Astrocyte (in vitro differentiated cells and primary cell): ENCODE data around the gene ADAMTS17. TPM values are rescaled to one million over a fixed set of nuclear protein-coding genes. Genes with fewer than 3 reads are reported as not detected.
A peak's percentile ranks its signal among the peaks of the same experiment; 100 is the strongest.

Experiments used
- DNase-seq: peaks from one replicate; pipeline ENCODE4 v3.0.0-alpha.2; 2010; ENCODE audit warnings: low read depth
- FAIRE-seq: peaks from 2 replicates; lab custom pipeline; 2011; peaks lifted over from hg19 to GRCh38; lab: Jason Lieb, UNC
- H2AFZ ChIP-seq: 2 replicates; pipeline ENCODE4 v1.6.0; 2012; ENCODE audit warnings: low read depth, low read length, inconsistent platforms
- H3K27ac ChIP-seq: 2 replicates; pipeline ENCODE4 v1.5.1; 2011; ENCODE audit warnings: low read depth, low read length, inconsistent platforms
- H3K27me3 ChIP-seq: 2 replicates; pipeline ENCODE4 v1.6.0; 2011; ENCODE audit warnings: low read length, inconsistent platforms; ENCODE audit not compliant: insufficient read depth
- H3K36me3 ChIP-seq: 2 replicates; pipeline ENCODE4 v1.5.1; 2011; ENCODE audit warnings: low read length, inconsistent platforms; ENCODE audit not compliant: insufficient read depth
- H3K4me1 ChIP-seq: 2 replicates; pipeline ENCODE4 v1.5.1; 2011; ENCODE audit warnings: low read length, inconsistent platforms; ENCODE audit not compliant: insufficient read depth
- H3K4me2 ChIP-seq: 2 replicates; pipeline ENCODE4 v1.6.0; 2012; ENCODE audit warnings: low read length, inconsistent platforms
- H3K4me3 ChIP-seq: 2 replicates; pipeline ENCODE4 v1.5.1; 2011; ENCODE audit warnings: low read depth, mild to moderate bottlenecking, low read length, inconsistent platforms; ENCODE audit not compliant: insufficient read depth
- H3K79me2 ChIP-seq: 2 replicates; pipeline ENCODE4 v1.6.0; 2012; ENCODE audit warnings: mild to moderate bottlenecking, low read length, inconsistent platforms; ENCODE audit not compliant: insufficient read depth
- H3K9ac ChIP-seq: 2 replicates; pipeline ENCODE4 v1.6.0; 2012; ENCODE audit warnings: mild to moderate bottlenecking, low read length, inconsistent platforms
- H3K9me3 ChIP-seq: 2 replicates; pipeline ENCODE4 v1.5.1; 2012; ENCODE audit warnings: low read depth, mild to moderate bottlenecking, low read length, inconsistent platforms; ENCODE audit not compliant: insufficient read depth
- H4K20me1 ChIP-seq: 2 replicates; pipeline ENCODE4 v1.6.0; 2012; ENCODE audit warnings: low read length, inconsistent platforms; ENCODE audit not compliant: insufficient read depth
- H3K27ac Mint-ChIP-seq: one replicate; pipeline ENCODE4 v1.8.0; 2021; ENCODE audit warnings: mild to moderate bottlenecking, mixed read lengths; ENCODE audit not compliant: unreplicated experiment
- H3K27me3 Mint-ChIP-seq: one replicate; pipeline ENCODE4 v1.8.0; 2021; ENCODE audit warnings: low read depth, mixed read lengths; ENCODE audit not compliant: unreplicated experiment
- H3K36me3 Mint-ChIP-seq: one replicate; pipeline ENCODE4 v1.8.0; 2021; ENCODE audit warnings: low read depth, mixed read lengths; ENCODE audit not compliant: unreplicated experiment
- H3K4me1 Mint-ChIP-seq: one replicate; pipeline ENCODE4 v1.8.0; 2021; ENCODE audit warnings: low read depth, mixed read lengths; ENCODE audit not compliant: unreplicated experiment
- H3K4me3 Mint-ChIP-seq: one replicate; pipeline ENCODE4 v1.8.0; 2021; ENCODE audit warnings: mild to moderate bottlenecking, moderate library complexity, mixed read lengths; ENCODE audit not compliant: unreplicated experiment
- H3K9me3 Mint-ChIP-seq: one replicate; pipeline ENCODE4 v1.8.0; 2021; ENCODE audit warnings: mild to moderate bottlenecking, mixed read lengths; ENCODE audit not compliant: unreplicated experiment
- EZH2 ChIP-seq: IDR thresholded peaks from 2 replicates; pipeline ENCODE4 v1.6.1; 2012; ENCODE audit warnings: mild to moderate bottlenecking, low read length, inconsistent platforms; ENCODE audit not compliant: insufficient read depth
- total RNA-seq: library from RNA; stranded (reverse); gene quantifications from 2 replicates; pipeline ENCODE4 v1.2.1, GENCODE V29; 2021
- TF ChIP-seq, protein P1 (sequence below): IDR thresholded peaks from 2 replicates; pipeline ENCODE4 v1.5.1; 2011; ENCODE audit warnings: low read depth, mild to moderate bottlenecking, inconsistent platforms, low read length, moderate library complexity; ENCODE audit not compliant: insufficient read depth

Gene ADAMTS17
- total RNA-seq, 1 donor from 2014 or later: 0.27 TPM

DNA sequence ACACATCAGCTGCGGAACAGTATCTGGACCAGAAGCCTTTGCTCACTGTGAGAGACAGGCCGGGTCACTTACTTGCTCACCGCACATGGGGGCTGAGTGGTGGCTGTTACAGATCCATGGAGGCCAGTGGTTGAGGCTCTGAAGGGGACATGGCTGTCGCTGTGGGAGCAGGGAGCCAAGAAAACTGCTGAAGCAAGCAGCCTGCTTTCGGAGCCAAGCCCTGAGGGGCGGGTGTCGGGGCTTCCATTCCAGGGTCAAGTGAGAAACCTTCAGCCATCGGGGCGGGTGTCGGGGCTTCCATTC, 42.3 kb upstream of the ADAMTS17 start:
- Mint-ChIP-seq H3K4me1 (no peaks in the 10 kb centered on the region), H3K27me3 (peaks cover 2% of the 10 kb centered on the region), H3K36me3 (peaks cover 3% of the 10 kb centered on the region), H3K4me3 (no peak overlapping the region), H3K9me3 (peaks cover 20% of the 10 kb centered on the region), H3K27ac (no peak overlapping the region)
- DNase-seq: no peak
- no peaks in the 10 kb centered on the region for H3K36me3 ChIP-seq
- peaks cover 12% of the 10 kb centered on the region for H3K9me3 ChIP-seq
- H3K4me3 ChIP-seq: no peak overlapping the region
- FAIRE-seq: no peak
- no peak overlapping the region for H3K4me2 ChIP-seq
- no peak overlapping the region for H2AFZ ChIP-seq
- H4K20me1 ChIP-seq: no peaks in the 10 kb centered on the region
- H3K27ac ChIP-seq: no peak overlapping the region
- H3K79me2 ChIP-seq: no peaks in the 10 kb centered on the region
- no peaks in the 10 kb centered on the region for H3K27me3 ChIP-seq
- TF ChIP-seq EZH2: no peak
- TF ChIP-seq, protein P1, sequence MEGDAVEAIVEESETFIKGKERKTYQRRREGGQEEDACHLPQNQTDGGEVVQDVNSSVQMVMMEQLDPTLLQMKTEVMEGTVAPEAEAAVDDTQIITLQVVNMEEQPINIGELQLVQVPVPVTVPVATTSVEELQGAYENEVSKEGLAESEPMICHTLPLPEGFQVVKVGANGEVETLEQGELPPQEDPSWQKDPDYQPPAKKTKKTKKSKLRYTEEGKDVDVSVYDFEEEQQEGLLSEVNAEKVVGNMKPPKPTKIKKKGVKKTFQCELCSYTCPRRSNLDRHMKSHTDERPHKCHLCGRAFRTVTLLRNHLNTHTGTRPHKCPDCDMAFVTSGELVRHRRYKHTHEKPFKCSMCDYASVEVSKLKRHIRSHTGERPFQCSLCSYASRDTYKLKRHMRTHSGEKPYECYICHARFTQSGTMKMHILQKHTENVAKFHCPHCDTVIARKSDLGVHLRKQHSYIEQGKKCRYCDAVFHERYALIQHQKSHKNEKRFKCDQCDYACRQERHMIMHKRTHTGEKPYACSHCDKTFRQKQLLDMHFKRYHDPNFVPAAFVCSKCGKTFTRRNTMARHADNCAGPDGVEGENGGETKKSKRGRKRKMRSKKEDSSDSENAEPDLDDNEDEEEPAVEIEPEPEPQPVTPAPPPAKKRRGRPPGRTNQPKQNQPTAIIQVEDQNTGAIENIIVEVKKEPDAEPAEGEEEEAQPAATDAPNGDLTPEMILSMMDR: no peak
- H3K4me1 ChIP-seq: no peaks in the 10 kb centered on the region
- H3K9ac ChIP-seq: no peak overlapping the region

DNA sequence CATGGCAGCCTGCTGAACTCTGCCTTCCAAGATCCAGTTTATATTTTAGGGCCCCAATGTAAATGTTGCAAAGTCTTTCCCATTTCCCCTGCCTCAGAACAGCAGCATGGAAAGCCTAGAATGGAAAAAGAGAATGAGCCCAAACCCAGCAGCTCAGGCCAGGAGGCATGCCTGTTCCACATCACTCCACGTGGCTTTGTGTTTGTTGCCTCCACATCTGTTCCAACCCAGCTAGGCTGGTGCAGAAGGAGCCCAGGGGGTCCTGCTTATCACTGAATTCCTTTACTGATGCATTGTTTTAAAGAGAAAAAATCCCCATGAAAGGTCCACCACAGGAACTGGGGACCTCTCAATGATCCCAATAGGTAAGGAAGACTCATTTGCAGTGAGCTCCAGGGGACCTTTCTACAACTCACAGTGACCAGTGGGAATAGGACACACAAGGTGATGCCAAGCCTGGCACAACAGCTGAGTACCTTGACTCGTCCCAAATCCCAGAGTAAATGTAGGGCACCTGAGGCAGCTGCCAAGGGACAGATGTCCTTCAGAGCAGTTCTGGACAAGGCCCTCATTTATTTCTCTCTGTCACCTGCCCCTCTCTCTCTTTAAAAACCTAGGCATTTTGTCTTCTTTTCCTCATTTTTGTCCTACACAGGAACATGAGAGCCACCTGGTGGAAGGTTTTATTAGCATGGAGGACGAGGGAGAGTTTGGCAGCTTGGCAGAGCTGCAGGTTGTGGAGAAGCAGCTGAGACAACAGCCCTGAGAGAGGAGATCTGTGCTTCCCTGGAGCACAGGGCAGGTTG, 41.7 kb upstream of the ADAMTS17 start:
- peaks cover 12% of the 10 kb centered on the region for H3K9me3 ChIP-seq
- no peaks in the 10 kb centered on the region for H3K4me1 ChIP-seq
- Mint-ChIP-seq H3K9me3 (peaks cover 20% of the 10 kb centered on the region), H3K4me3 (no peak overlapping the region), H3K27me3 (peaks cover 2% of the 10 kb centered on the region), H3K36me3 (peaks cover 3% of the 10 kb centered on the region), H3K27ac (no peak overlapping the region), H3K4me1 (no peaks in the 10 kb centered on the region)
- no peaks in the 10 kb centered on the region for H4K20me1 ChIP-seq
- DNase-seq (peak; percentile 10), FAIRE-seq (no peak)
- H3K4me2 ChIP-seq: no peak overlapping the region
- no peak overlapping the region for H3K27ac ChIP-seq
- no peaks in the 10 kb centered on the region for H3K79me2 ChIP-seq
- H3K27me3 ChIP-seq: no peaks in the 10 kb centered on the region
- H3K4me3 ChIP-seq: no peak overlapping the region
- H3K36me3 ChIP-seq: no peaks in the 10 kb centered on the region
- H2AFZ ChIP-seq: no peak overlapping the region
- TF ChIP-seq EZH2: no peak
- TF ChIP-seq, protein P1: no peak
- no peak overlapping the region for H3K9ac ChIP-seq

DNA sequence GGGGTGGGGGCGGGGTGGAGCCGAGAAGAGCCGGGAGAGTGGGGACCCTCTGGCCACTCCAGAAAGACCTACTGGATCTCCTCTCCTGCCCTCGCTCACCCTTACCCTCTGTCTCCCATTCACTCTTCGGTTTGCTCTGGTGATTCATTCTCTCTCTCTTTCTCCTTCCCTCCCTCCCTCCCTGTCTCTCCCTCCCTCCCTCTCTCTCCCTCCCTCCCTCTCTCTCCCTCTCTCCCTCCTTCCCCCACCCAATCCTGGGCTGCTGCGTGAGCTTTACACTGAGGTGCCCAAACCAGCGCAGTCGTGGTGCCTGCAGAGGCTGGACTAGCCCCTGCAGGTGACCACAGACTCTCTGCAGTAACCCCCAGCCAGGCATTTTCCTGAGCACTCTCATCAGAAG, 32.2 kb upstream of the ADAMTS17 start:
- no peaks in the 10 kb centered on the region for H3K79me2 ChIP-seq
- H3K9ac ChIP-seq: no peak overlapping the region
- H3K4me1 Mint-ChIP-seq: no peaks in the 10 kb centered on the region
- no peaks in the 10 kb centered on the region for H4K20me1 ChIP-seq
- H2AFZ ChIP-seq: no peak overlapping the region
- peaks cover 29% of the 10 kb centered on the region for H3K27me3 Mint-ChIP-seq
- no peak overlapping the region for H3K27ac ChIP-seq
- H3K4me3 ChIP-seq: no peak overlapping the region
- no peaks in the 10 kb centered on the region for H3K36me3 ChIP-seq
- no peaks in the 10 kb centered on the region for H3K36me3 Mint-ChIP-seq
- FAIRE-seq: no peak
- peaks cover 4% of the 10 kb centered on the region for H3K27me3 ChIP-seq
- DNase-seq: no peak
- H3K4me2 ChIP-seq: no peak overlapping the region
- no peak overlapping the region for H3K27ac Mint-ChIP-seq
- peaks cover 7% of the 10 kb centered on the region for H3K9me3 Mint-ChIP-seq
- TF ChIP-seq, protein P1: no peak
- no peak for TF ChIP-seq EZH2
- H3K4me1 ChIP-seq: no peaks in the 10 kb centered on the region
- H3K9me3 ChIP-seq: no peaks in the 10 kb centered on the region
- H3K4me3 Mint-ChIP-seq: peak overlapping the region; percentile 29
